Head of caudate nucleus (tissue), 42 donors: ENCODE data around the gene SRPRB.

Source experiments
- DNase-seq, 42 donors: peaks; one replicate each; pipeline versions ENCODE4 v3.0.0 to v3.0.0-alpha.2; 2020 to 2021; ENCODE audit warnings: mixed read lengths in 7 of 42
- intact Hi-C: fragments of 100-400 bp; cut with DNase I; formaldehyde crosslinking; loops from one replicate; pipeline ENCODE4 v1.15.0; 2022

The SRPRB gene, protein sequence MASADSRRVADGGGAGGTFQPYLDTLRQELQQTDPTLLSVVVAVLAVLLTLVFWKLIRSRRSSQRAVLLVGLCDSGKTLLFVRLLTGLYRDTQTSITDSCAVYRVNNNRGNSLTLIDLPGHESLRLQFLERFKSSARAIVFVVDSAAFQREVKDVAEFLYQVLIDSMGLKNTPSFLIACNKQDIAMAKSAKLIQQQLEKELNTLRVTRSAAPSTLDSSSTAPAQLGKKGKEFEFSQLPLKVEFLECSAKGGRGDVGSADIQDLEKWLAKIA

GRCh38 chr3:133805702-133806475, at the start of gene SRPRB:
Gene SRPRB (plus strand): TSS chr3:133805815. CDS start chr3:133805849, 34 bp downstream.
- DNase-seq: peak; percentile 94 to 99 (median 97)
- intact Hi-C loops: no loop called here

DNA sequence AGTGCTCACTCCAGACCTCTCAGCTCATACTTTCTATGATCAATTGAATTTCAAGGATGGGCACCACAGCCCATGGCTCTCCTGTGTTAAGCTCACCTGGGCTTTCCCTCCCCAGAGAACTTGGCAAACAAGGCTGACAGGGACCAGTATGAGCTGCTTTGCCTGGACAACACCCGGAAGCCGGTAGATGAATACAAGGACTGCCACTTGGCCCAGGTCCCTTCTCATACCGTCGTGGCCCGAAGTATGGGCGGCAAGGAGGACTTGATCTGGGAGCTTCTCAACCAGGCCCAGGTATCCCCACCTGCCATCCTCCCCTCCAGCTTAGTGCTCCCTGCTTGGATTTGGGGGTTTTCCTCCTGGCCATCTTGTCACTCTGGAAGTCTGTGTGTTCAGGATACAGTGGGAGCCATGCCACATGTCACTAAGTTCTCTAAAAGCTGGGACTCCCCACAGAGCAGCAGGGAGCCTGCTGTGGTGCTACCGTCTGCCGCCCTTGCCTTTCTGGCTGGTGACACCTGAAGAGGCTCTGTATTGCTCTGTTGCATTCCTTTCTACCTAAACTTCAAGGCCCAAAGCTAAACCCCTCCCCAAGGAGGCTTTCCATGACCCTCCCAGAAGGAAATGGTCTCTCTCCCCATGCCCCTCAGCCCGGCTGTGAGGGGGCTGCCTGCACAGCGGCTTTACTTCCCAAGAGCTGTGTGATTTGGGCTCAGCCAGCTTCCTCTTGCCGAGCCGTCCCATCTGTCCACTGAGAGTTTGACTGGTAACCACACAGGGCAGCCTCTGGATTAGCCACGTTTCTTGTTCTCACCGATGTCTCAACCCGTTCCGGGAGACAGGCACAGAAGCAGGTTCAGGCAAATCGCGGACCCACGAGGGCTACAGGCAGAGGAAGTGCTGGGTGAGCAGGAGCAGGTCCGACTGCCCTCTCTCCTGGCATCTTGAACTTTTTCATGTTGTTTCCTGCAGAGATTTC, 48.6 kb upstream of the SRPRB start:
- DNase-seq: no peak
- intact Hi-C loops: loop anchor here (10.0 kb wide), 1 partner anchor 92 kb away; the partner anchor contains the start of gene TOPBP1

DNA sequence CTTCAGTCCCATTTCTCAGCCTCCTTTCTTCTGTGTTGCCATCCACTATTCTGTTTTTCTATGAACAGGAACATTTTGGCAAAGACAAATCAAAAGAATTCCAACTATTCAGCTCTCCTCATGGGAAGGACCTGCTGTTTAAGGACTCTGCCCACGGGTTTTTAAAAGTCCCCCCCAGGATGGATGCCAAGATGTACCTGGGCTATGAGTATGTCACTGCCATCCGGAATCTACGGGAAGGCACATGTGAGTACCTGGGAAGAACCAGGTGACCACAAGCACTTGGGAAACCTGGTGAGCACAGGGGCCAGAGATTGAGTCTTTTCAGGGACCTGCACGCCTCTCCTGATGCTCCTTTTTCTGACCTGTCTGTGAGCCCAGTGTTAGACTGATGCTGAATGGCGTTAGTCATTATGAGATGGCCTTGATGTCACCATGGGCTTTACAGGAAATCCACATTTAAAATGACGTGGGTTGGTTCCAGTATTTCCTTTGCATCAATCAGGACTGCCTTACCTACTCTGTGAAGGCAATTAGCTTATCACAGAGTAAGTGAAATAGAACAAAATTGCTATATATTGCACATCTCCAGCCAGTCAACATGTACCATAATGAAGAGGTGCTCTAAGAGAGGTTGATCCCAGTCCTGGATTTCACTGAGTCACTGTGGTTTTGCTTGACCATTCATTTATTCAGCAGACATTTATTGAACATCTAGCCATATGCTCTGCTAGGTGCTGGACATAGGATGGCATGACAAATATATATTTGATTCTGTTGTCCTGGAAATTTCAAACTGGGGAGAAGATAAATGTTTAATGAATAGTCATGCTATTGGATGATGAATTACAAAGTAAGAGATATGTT, 47.7 kb upstream of the SRPRB start:
- DNase-seq: no peak
- intact Hi-C loops: loop anchor here (10.0 kb wide), 1 partner anchor 93 kb away; the partner anchor contains the start of gene TOPBP1

GRCh38 chr3:133758568-133758928, 47.1 kb upstream of the SRPRB start:
- intact Hi-C loops: loop anchor here (10.0 kb wide), 1 partner anchor 94 kb away; the partner anchor contains the start of gene TOPBP1
- no peak for DNase-seq

GRCh38 chr3:133758964-133759739, 46.5 kb upstream of the SRPRB start:
- intact Hi-C loops: loop anchor here (10.0 kb wide), 1 partner anchor 94 kb away; the partner anchor contains the start of gene TOPBP1
- DNase-seq: no peak

DNA sequence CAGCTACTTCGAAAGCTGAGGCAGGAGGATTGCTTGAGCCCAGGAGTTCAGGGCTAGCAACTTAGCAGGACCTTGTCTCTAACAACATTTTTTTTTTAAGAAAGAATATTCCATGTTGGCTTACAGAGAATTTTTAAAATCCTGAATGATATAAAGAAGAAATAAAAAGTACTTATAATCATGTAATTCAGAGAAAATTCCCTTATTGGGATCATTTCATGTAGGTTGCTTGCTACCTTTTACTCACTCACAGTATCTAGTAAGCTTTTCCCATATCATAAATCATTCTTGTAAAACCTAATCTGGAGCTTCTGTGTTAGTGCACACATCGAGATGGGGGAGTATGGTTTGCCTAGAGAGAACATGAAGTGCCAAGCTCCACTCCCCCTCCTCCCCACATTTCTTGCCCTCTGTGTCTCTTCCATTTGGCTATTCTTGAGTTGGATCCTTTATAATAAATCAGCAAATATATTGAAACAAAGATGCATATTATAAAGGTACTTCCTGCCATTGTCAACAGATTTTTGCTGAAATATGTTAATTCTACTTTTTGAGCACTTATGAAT, 45.8 kb upstream of the SRPRB start:
- intact Hi-C loops: loop anchor here (10.0 kb wide), 1 partner anchor 95 kb away; the partner anchor contains the start of gene TOPBP1
- DNase-seq: no peak

DNA sequence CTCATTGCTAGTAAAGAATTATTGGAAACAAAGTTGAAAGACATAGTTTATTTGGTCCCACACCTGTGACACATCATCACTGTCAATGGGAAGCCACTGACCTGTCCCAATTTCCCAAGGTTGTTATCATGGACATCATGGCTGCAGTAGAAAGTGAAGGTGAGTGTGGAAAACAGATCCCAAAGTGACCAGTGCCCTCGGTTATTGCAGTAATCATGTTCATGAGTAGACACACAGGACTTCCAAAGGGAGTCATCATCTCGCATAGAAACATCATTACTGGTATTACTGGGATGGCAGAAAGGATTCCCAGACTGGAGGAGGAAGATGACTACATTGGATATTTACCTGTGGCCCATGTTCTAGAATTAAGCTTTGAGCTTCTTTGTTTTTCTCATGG, 44.7 kb upstream of the SRPRB start:
- intact Hi-C loops: no loop called here
- DNase-seq: no peak

- intact Hi-C loops: no loop called here
- DNase-seq: no peak
Observed at GRCh38 chr3:133761605-133762484, 43.8 kb upstream of the SRPRB start.

DNA sequence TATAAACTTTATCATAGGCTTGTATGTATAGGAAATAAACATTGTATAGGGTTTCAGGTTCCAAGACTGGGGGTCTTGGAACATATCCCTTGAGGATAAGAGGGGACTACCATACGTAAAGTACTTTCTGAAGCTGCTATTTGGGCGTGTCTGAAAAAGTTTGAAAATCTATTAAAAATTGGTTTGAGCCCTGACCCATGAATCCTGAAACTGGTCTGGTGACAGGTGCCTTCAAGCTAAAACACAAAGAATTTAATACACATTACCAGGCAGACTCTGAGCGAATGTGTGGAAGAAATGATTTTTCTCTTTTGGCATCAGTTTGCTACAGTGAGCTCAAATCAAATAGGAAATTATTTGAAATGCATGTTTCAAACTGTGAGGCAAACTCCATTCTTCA, 43.1 kb upstream of the SRPRB start:
- DNase-seq: no peak
- intact Hi-C loops: no loop called here

DNA sequence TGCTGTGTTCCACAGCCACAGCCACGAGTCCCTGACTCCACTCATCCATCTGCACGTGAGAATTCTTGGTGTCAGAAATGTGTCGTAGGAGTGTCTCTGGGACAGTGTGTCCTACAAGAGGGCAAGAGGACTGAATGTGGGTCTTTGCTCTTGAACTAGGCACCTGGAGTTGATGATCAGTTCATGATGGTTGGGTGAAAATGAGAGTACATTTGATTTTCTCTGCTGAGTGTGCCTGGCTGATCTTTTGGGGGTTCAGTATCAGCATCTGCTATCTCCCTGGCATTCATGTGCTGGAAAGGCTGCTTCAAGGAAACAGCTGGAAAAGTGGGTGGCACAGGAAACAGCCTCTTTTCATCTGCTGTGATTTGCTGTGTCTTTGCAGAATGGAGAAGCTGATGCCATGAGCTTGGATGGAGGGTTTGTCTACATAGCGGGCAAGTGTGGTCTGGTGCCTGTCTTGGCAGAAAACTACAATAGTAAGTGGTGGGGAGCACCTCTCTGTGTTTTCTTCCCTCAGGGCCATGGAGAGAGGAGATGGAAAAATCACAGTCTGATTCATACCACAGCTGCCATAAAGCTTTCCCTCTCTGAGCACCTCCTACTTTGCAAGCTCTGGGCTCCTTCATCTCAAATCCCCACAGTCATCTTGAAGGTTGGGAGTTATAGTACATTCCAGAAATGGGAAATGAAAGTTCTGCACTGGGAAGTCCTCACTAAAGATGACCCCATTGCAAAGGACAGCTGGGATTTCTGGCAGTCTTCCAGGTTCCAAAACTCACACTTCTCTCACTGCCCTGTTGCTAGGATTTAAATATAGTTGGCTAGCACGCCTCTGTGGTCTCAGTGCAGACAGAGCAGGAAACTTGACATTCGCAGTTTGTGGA, 41.6 kb upstream of the SRPRB start:
- peak in 1 of 42 donors; percentile 40 for DNase-seq
- intact Hi-C loops: no loop called here

GRCh38 chr3:133765256-133765655, 40.4 kb upstream of the SRPRB start:
- intact Hi-C loops: no loop called here
- no peak for DNase-seq

DNA sequence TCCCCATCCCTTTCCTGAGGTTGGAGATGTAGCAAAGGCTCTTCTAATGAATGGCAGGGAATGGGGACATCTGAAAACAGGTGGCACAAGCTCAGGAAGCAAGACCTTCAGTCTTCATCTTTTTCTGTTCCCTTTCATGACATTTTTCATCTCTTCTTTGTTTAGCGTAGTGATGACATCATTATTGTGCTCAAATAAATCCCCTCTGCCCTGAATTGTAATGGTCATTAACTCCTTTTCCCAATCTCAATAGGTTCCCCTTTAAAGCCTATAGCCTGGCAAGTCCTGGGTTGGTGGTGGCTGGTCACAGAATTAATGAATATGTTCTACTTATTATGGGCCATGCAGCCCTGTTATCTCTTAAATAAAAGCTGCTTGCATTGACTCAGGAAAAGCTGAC, 38.0 kb upstream of the SRPRB start:
- DNase-seq: no peak
- intact Hi-C loops: no loop called here

GRCh38 chr3:133769536-133769935, 36.1 kb upstream of the SRPRB start:
- DNase-seq: no peak

DNA sequence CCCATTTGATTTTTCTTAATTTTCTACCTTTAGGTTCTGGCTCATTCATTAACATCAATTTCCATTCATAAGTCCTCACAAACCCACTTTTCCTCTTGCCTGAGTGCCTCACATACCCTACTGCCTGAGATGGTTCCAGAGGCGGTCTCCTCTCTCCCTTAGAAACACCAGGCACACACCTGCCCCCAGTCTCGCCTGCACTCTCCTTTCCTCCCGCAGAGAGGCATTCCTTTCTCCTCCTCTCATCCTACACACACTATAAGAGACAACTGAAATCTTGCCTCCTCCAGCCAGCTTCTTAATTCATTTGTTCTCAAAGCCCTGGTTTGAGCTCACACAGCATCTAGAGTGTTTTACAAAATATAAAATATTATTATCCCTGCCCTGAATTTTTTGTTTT, 31.9 kb upstream of the SRPRB start:
- intact Hi-C loops: no loop called here
- DNase-seq: no peak

More at GRCh38 chr3:133769536-133769935, 36.1 kb upstream of the SRPRB start:
- intact Hi-C loops: no loop called here

DNA sequence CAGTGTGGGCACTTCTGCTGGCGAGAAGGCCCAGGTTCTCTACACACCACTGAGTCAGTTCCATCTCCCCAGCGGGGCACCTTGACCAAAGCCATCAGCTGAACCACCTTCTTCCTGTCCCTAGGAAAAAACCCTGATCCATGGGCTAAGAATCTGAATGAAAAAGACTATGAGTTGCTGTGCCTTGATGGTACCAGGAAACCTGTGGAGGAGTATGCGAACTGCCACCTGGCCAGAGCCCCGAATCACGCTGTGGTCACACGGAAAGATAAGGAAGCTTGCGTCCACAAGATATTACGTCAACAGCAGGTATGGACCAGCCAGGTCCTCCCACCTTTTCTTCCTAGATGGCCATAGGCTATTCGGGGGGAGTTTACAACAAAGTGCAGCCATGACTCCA, 30.3 kb upstream of the SRPRB start:
- intact Hi-C loops: no loop called here
- no peak for DNase-seq
